ENCODE results near the gene CORO2B.
A peak's percentile ranks its signal among the peaks of the same experiment; 100 is the strongest.

The CORO2B gene

DNA sequence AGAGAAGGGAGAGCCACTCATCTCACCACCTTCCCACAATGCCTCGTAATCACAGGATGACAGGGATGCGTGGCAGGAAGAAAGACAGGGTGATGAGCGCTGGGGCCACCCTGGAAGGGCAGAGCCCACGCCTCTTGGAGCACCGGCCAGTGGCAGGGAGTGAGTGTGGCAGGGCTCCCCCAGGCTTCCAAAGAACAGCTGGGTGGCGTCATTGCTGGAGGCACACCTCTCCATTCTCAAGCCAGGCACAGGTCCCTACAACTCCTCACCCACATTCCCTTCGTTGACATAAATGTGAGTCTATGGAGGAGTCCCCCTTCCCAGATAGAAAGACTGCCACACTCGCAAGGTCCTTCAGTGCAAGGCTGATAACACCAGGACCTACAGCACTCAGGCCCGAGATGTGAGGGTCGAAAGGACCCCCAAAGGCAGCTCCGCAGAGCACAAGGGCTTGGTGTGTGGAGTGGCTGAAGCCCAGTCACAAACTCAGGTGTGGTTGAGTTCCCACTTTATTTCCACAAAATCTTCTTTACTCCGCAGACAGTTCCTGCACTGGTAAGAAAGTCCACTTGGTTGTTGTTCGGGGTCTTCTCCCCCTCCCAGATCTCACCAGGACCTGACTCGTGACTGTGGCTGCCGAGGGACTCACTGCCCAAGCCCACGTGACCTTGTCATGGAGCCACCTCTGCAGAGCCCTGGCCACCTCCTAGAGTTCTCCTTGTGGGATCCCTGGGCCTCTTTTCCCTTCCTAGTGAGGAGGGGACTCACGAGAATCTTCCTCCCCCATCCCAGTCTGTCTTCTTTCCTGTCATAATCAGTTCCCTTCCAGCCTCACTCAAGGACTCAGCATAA, 22.4 kb upstream of the CORO2B start:
- DNase-seq = no peak
- TF ChIP-seq, protein P1, sequence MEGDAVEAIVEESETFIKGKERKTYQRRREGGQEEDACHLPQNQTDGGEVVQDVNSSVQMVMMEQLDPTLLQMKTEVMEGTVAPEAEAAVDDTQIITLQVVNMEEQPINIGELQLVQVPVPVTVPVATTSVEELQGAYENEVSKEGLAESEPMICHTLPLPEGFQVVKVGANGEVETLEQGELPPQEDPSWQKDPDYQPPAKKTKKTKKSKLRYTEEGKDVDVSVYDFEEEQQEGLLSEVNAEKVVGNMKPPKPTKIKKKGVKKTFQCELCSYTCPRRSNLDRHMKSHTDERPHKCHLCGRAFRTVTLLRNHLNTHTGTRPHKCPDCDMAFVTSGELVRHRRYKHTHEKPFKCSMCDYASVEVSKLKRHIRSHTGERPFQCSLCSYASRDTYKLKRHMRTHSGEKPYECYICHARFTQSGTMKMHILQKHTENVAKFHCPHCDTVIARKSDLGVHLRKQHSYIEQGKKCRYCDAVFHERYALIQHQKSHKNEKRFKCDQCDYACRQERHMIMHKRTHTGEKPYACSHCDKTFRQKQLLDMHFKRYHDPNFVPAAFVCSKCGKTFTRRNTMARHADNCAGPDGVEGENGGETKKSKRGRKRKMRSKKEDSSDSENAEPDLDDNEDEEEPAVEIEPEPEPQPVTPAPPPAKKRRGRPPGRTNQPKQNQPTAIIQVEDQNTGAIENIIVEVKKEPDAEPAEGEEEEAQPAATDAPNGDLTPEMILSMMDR (IDR thresholded peaks at IDR 0.05; ENCODE audit: low read depth, low read length, missing control alignments) = no peak
- no peaks in the 10 kb centered on the region for H3K36me3 ChIP-seq (replicated peaks)

DNA sequence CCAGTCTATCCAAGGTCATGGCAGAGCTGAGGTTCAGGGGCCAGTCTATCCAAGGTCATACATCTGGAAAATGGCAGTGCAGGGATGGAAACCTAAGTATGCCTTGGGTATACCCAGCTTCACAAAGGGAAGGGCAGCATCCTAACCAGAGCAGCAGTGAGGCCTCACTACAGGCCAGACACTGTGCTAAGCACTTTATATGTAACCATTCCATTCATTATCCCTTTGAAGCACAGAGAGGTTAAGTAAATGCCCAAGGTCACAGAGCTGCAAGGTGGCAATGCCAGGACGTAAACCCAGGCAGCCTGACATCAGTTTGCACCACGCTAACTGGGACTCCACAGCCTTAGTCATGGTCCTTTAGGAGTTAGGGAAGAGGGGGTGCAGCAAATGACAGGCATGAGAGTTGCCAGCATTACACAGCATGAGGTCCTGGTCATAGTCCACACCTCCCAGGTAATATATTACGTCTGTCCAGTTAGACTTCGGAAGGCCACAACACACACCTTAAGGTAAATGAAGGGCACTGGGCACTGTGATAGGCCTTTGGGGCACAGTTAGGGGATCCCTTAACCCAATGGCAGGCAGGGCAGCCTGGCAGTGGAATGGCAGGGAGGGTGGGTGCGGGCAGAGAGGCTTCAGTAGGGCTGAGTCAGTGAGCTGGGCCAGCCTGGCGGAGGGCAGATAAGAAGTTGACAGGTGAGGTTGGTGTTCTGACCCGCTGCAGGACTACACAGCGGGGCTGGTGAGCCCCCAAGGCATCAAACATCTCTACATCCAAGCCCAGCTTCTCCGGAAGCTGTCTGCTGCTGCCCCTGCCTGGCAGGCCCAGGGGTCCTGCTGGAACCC, 21.1 kb upstream of the CORO2B start:
- H3K27me3 ChIP-seq (replicated peaks) = no peaks in the 10 kb centered on the region
- H3K36me3 ChIP-seq (replicated peaks) = no peaks in the 10 kb centered on the region
- H3K27ac ChIP-seq = no peak overlapping the region
- in situ Hi-C loops (cut with HindIII; ENCODE audit: low pct_ligation_motif_present, low sequenced_read_pairs) = no loop called here
- TF ChIP-seq, protein P1 (IDR thresholded peaks at IDR 0.05; ENCODE audit: low read depth, low read length, missing control alignments) = no peak
- no peak overlapping the region for H3K4me3 ChIP-seq (ENCODE audit: low read depth, low read length)
- no peak for DNase-seq

More for the DNA sequence above, 22.4 kb upstream of the CORO2B start:
- Histone ChIP-seq H3K27me3 (replicated peaks) (no peaks in the 10 kb centered on the region), H3K27ac (no peak overlapping the region), H3K4me3 (ENCODE audit: low read depth, low read length) (no peak overlapping the region)
- in situ Hi-C loops (cut with HindIII; ENCODE audit: low pct_ligation_motif_present, low sequenced_read_pairs) = no loop called here

DNA sequence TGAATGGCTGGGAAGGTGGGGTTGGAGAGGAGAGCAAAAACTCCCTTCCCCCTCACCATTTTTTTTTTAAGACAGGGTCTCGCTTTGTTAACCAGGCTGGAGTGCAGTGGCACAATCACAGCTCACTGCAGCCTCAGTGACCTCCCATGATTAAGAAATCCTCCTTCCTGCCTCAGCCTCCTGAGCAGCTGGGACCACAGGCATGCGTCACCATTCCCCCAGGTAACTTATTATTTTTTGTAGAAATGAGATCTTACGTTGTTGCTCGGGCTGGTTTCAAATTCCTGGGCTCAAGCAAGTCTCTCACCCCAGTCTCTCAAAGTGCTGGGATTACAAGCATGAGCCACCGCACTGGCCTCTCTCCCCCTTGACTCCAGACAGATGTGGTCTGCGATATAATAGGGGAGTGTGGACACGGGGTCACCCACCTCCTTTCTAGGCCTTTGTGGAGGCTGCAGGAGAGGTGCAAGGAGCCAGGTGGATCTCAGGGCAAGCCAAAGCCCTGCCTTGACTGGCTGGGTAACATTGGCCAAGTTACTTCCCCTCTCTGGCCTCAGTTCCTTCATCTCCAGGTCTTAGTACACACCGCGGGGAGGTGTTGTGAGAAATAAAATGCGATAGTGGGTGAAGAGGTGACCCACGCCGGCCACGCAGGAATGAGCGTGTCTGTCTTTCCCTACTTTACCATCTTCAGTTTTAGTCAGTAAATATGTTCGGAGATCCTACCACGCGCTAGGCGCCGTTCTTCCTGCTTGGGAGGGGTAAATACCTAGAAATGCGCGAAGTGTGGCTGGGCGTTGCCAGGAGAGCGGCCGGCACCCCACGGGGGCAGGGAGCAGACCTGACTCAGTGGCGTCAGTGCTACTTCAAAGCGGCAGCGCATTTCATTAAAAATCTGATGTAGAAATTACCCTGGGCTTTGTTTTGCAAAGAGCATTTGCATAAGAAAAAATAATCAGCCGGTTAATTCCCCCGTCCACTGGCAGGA, 20.2 kb upstream of the CORO2B start:
- in situ Hi-C loops (cut with HindIII; ENCODE audit: low pct_ligation_motif_present, low sequenced_read_pairs) = no loop called here
- TF ChIP-seq, protein P1 (IDR thresholded peaks at IDR 0.05; ENCODE audit: low read depth, low read length, missing control alignments) = no peak
- H3K27ac ChIP-seq = no peak overlapping the region
- no peaks in the 10 kb centered on the region for H3K27me3 ChIP-seq (replicated peaks)
- H3K4me3 ChIP-seq (ENCODE audit: low read depth, low read length) = peak overlapping the region; percentile 51
- H3K36me3 ChIP-seq (replicated peaks) = no peaks in the 10 kb centered on the region
- no peak for DNase-seq

DNA sequence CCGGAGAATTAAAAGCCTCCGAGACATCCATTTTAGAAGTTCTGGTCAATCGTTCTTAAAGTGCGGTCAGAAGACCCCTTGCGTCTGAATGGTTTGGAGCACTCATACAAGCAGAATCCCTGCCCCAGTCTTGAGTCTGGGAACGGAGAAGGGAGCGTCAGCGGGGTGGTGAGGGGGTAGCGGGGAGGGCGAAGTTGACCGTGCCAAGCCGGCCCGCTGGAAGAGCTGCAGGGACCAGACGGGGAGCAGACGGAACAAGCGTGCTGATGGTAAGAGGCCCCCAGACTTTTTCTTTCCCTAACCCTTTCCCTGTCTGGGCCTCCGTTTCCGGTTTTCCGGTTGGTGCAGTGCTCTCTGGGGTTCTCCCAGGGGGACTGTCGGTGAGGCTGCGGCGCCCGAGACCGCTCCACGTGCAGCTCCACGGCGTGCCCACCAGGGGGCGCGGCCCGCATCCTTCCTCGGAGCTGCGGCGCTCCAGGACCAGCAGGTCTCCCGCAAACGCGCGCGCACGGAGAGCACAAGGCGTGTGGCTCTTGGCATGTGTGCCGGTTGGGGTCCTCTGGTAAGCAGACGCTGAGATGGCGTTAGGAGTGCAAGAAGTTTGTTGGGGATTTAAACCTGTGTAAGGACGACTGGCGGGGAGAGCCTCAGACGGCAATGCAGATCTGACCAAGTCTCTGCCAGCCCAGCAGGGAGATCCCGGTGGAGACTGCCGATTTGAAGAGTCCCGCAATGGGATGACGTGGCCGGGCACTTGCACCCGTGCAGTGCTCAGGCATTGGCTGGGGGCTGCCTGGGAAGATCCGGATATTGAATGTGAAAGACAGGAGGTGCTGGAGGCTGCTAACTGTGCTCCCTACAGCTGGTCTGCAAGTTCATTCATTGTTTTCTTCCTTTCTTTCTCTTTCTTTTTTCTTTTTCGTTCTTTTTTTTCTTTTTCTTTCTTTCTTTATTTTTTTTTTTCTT, 19.2 kb upstream of the CORO2B start:
- Histone ChIP-seq H3K27ac (no peak overlapping the region), H3K4me3 (ENCODE audit: low read depth, low read length) (peak overlapping the region; percentile 51), H3K27me3 (replicated peaks) (no peaks in the 10 kb centered on the region), H3K36me3 (replicated peaks) (no peaks in the 10 kb centered on the region)
- in situ Hi-C loops (cut with HindIII; ENCODE audit: low pct_ligation_motif_present, low sequenced_read_pairs) = no loop called here
- TF ChIP-seq, protein P1 (IDR thresholded peaks at IDR 0.05; ENCODE audit: low read depth, low read length, missing control alignments) = peak; percentile 82
- peak; percentile 62 for DNase-seq
